Ramos (cell line): ENCODE results near the gene VPS9D1.
"Not testable (repeated sequence)": the region's sequence is repeated elsewhere in the genome, so short reads cannot be mapped to it uniquely, and the experiment has no call there.

Experiments
- in situ Hi-C: fragments of 300-500 bp; cut with MboI; formaldehyde crosslinking; loops from one replicate; pipeline ENCODE4 v1.14.3; 2022; ENCODE audit warnings: low sequenced_read_pairs; ENCODE audit not compliant: unreplicated experiment

VPS9D1 gene

GRCh38 chr16:89711601-89712273 lies 9.0 kb downstream of the VPS9D1 start:
- in situ Hi-C loops: no loop called here

DNA sequence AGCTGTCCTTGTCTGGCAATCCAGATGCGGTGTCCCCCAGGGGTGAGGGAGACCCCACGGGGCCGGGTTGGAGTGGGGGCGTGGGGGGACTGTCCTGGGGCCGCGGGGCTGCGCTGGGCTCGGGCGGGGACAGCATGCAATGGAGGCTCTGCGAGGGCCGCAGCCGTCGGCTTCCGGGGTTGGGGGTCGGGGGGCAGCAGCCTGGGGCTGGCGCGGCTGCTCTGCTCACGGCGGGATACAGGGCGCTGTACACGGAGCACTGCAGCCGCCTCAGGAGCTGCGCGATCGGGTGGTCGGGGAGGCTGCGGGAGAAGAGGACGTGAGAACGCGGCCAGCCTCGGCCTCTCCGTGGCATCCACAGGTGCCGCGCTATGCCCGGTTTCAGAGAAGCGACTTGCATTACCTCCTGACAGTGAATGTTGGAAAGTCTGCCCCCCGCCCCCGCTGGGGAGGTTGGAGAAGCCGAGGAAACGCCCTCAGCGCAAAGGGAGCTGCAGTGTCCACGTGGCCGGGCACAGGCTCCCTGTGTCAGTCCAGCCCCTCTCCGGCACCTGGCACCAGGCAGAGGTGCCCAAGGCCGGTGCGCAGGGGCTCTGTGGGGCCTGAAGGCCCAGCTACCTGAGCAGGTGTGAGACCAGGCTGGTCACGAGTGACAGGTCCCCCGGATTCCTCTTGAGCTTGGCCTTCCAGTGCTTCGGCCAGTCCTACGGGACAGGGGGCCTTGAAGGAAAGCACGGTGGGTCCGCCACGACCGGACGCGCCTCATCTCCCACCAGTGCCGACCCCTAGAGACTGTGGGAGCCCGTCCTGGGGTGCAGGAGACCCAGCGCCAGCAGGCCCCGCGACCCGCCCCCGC lies 9.8 kb downstream of the VPS9D1 start:
- in situ Hi-C loops: no loop called here

DNA sequence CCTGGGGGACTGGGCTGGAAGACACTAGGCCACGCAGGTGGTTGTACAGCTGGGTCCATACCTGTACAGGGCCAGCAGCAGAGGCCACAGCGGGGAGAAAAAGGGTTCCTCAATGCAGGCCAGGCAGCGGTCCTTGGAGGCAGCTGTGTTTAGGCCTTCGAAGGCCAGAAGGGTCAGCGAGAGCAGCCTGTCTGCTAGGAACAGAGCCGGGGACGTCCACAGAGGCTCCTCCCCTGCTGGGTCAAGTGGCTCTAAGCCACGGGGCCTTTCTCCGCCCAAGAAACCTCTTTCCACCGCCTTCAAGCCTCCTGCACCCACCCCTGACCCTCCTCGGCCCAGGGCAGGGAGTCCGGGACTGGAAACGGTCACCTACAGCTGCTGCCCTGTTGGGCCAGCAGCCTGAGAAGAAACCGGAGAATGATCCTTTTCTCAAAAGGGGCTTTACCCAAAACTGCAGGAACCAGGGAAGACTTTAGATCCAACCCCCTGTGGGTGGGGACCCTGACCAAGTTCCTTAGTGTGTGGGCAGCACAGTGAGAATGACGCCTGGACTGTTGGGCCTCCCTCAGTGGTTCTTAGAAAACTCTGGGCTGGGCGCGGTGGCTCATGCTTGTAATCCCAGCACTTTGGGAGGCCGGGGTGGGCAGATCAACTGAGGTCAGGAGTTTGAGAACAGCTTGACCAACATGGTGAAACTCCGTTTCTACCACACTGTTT lies 10.8 kb downstream of the VPS9D1 start:
- in situ Hi-C loops: no loop called here

DNA sequence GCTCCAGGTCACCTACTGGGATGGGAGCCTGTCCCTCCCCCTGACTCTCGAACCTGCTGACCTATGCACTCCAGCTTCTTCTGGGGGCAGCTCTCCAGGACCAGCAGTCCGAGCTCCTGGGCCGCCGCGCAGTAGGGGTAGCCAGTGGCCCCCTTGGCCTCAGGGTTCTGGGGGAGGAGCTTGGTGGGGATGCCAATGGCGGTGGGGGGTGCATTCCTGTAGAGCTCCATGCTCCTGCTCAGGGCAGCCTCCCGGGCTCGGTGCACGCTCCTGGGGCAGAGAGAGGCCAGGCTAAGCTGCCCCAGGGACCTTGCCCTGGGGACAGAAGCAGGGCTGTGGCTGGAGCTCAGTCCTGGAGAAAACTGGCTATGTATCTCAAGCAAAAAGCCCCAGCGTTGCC lies 11.5 kb downstream of the VPS9D1 start:
- in situ Hi-C loops: no loop called here

- in situ Hi-C loops: no loop called here
Measured at GRCh38 chr16:89708481-89708931, 12.2 kb downstream of the VPS9D1 start.

DNA sequence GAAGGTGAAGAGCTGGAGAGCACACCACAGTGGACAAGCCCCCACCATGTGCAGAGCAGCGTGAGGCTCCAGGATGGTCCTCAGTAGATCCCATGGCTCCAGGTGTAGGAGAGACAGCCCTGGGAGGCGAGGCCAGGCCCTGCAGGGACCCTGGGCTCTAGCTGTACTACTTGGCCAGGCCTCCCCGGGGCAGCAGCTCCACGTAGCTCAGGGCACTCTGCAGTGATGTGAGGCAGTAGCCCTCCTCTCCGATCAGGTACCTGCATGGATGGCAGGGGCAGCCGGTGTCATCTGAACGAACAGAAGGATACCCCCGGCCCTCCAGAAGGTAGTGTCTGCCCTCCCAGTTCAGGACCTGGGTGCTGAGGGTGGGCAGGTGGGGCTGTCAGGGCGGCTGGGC lies 13.0 kb downstream of the VPS9D1 start:
- in situ Hi-C loops: no loop called here

GRCh38 chr16:89706518-89707260 lies 14.0 kb downstream of the VPS9D1 start:
- in situ Hi-C loops: no loop called here

DNA sequence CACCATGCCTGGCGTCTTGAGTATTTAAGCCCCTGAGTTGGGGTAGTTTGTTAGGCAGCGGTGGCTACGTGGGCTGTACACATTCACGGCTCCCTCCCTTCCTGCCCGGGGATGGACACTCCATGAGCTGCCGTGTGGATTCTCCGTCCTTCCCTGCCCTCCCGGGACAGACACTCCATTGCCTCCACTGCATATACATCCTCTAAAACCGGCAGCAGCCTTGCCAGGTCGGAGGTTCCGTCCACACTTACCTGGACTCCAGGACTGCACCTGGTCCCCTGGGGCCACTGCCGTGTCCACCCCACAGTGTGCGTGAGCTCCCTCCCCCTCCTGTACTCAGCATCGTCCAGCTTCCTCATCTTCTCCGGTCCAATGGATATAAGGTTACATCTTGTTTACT lies 15.7 kb downstream of the VPS9D1 start:
- in situ Hi-C loops: no loop called here

GRCh38 chr16:89704281-89704680 lies 16.4 kb downstream of the VPS9D1 start:
- in situ Hi-C loops: loop anchor here (5.0 kb wide), 1 partner anchor 158 kb away; no protein-coding TSS in a partner anchor

GRCh38 chr16:89701425-89702406 lies 19.0 kb downstream of the VPS9D1 start, which contains the start of gene SPATA2L:
Gene SPATA2L (minus strand): TSS chr16:89701705. CDS start chr16:89701232, 473 bp downstream.
- in situ Hi-C loops: loop anchor here (5.0 kb wide), 1 partner anchor 161 kb away; no protein-coding TSS in a partner anchor

DNA sequence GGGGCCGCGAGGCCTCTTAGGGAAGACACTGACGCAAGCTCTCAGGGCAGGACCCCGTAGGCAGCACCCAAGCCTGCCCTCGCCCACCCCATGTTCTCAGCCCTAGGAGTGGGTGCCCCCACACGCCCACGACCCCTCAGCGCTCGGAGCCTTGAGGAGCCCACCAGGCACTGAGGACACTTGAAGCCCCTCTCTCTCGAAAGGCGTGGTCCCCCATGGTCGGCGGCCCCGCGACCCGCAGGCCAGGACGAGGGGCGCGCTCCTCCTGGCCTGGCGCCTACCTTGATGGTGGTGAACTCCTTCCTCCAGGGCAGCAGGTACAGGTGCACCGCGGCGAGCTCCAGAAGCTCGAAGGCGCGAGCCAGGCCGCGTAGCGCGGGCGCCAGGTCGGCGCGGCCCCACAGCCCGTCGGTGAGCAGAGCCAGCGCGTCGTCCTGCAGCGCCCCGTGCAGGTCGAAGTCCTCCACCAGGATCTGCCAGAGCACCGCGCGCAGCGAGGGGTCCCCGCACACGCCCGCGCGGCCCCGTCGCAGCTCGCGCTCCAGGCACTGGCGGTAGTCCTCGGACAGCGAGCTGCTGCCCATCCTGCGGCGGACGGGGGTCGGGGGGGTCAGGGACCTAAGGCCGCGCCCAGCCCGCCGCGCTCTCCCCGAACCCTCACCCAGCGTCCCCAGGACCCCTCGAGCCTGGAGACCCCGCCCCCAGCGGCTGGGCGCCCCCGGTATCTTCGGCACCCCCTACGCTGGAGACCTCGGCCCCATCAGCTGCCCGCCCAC lies 19.9 kb downstream of the VPS9D1 start:
- in situ Hi-C loops: loop anchor here (5.0 kb wide), 1 partner anchor 161 kb away; no protein-coding TSS in a partner anchor

DNA sequence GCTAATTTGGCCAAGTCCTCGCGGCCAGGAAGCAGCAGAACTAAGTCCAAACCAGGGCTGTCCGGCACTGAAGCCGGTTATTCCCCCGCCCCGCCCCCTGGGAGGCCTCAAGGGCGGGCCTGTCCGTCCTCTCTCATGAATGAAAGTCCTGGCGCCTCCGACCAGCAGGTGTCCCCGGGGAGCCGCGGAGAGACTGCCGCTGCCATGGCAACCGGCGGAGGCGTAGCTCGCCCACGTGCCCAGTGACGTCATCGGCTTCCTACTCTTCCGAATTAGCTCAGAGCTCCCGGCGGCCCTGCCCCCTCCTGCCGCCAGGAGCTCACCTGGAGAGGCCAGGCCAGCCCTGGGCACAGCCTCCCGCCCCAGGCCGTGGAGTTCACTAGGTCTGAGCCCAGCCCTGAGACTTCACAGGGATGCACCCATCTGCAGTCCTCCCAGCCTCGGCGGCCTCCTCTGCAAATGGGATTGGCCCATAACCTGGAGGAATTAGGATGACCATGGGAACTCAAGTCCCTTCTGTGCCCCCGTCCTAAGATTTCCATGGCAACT lies 20.5 kb downstream of the VPS9D1 start:
- in situ Hi-C loops: loop anchor here (5.0 kb wide), 1 partner anchor 162 kb away; no protein-coding TSS in a partner anchor

- in situ Hi-C loops: loop anchor here (5.0 kb wide), 1 partner anchor 163 kb away; no protein-coding TSS in a partner anchor
Measured at GRCh38 chr16:89699629-89700099, 21.0 kb downstream of the VPS9D1 start.

GRCh38 chr16:89698717-89699116 lies 22.0 kb downstream of the VPS9D1 start:
- in situ Hi-C loops: not testable (repeated sequence)

GRCh38 chr16:89697616-89698331 lies 22.9 kb downstream of the VPS9D1 start:
- in situ Hi-C loops: no loop called here

- in situ Hi-C loops: no loop called here
Measured at GRCh38 chr16:89697161-89697615, 23.5 kb downstream of the VPS9D1 start.

GRCh38 chr16:89696670-89697128 lies 24.0 kb downstream of the VPS9D1 start:
- in situ Hi-C loops: no loop called here
